Neural cell (in vitro differentiated cells): ENCODE results near the gene SLC16A8.

Experiments
- EP300 ChIP-seq: fragments of 450-650 bp; conservative IDR thresholded peaks from 2 replicates; pipeline ENCODE4 v1.6.1; 2014; ENCODE audit warnings: antibody characterized with exemption, mild to moderate bottlenecking, moderate library complexity; ENCODE audit not compliant: poor library complexity, severe bottlenecking
- POLR2AphosphoS5 ChIP-seq: IDR thresholded peaks from 2 replicates; pipeline ENCODE4 v1.6.1; 2012
- RAD21 ChIP-seq: fragments of 450-650 bp; conservative IDR thresholded peaks from 2 replicates; pipeline ENCODE4 v1.6.1; 2014; ENCODE audit warnings: antibody characterized with exemption, mild to moderate bottlenecking, moderate library complexity
- SMC3 ChIP-seq: fragments of 450-650 bp; conservative IDR thresholded peaks from 2 replicates; pipeline ENCODE4 v1.6.1; 2014; ENCODE audit warnings: antibody characterized with exemption, mild to moderate bottlenecking, moderate library complexity; ENCODE audit not compliant: poor library complexity
- TAF1 ChIP-seq: IDR thresholded peaks from 2 replicates; pipeline ENCODE4 v1.6.1; 2012; ENCODE audit warnings: low read depth
- TF ChIP-seq, protein P1 (sequence below): fragments of 450-650 bp; IDR thresholded peaks from 2 replicates; pipeline ENCODE4 v1.5.1; 2014; ENCODE audit warnings: antibody characterized with exemption, mild to moderate bottlenecking, moderate library complexity; ENCODE audit not compliant: poor library complexity, severe bottlenecking
- TF ChIP-seq, protein P2 (sequence below): IDR thresholded peaks from 2 replicates; pipeline ENCODE4 v1.6.1; 2012; ENCODE audit warnings: borderline replicate concordance

DNA sequence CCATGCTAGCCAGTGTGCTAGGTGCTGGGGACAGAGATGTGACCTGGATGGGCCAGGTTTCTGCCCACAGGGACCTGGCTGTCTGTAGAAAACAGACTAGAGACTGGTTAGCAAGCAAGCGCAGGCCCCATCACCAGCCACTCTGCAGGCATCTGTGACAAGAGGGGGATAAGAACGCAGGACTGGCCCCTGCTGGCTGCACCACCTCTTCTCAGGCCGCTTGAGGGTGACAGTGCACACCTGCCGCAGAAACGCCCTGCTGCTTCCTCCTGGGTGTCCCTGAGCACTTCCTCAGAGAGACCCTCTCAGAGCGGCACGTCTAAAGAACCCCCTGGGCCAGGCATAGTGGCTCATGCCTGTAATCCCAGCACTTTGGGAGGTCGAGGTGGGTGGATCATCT lies 32.7 kb downstream of the SLC16A8 start:
- TF ChIP-seq, protein P1, sequence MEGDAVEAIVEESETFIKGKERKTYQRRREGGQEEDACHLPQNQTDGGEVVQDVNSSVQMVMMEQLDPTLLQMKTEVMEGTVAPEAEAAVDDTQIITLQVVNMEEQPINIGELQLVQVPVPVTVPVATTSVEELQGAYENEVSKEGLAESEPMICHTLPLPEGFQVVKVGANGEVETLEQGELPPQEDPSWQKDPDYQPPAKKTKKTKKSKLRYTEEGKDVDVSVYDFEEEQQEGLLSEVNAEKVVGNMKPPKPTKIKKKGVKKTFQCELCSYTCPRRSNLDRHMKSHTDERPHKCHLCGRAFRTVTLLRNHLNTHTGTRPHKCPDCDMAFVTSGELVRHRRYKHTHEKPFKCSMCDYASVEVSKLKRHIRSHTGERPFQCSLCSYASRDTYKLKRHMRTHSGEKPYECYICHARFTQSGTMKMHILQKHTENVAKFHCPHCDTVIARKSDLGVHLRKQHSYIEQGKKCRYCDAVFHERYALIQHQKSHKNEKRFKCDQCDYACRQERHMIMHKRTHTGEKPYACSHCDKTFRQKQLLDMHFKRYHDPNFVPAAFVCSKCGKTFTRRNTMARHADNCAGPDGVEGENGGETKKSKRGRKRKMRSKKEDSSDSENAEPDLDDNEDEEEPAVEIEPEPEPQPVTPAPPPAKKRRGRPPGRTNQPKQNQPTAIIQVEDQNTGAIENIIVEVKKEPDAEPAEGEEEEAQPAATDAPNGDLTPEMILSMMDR, result no peak
- TF ChIP-seq POLR2AphosphoS5 (no peak), TAF1 (no peak), SMC3 (no peak), RAD21 (no peak), EP300 (no peak)
- TF ChIP-seq, protein P2, sequence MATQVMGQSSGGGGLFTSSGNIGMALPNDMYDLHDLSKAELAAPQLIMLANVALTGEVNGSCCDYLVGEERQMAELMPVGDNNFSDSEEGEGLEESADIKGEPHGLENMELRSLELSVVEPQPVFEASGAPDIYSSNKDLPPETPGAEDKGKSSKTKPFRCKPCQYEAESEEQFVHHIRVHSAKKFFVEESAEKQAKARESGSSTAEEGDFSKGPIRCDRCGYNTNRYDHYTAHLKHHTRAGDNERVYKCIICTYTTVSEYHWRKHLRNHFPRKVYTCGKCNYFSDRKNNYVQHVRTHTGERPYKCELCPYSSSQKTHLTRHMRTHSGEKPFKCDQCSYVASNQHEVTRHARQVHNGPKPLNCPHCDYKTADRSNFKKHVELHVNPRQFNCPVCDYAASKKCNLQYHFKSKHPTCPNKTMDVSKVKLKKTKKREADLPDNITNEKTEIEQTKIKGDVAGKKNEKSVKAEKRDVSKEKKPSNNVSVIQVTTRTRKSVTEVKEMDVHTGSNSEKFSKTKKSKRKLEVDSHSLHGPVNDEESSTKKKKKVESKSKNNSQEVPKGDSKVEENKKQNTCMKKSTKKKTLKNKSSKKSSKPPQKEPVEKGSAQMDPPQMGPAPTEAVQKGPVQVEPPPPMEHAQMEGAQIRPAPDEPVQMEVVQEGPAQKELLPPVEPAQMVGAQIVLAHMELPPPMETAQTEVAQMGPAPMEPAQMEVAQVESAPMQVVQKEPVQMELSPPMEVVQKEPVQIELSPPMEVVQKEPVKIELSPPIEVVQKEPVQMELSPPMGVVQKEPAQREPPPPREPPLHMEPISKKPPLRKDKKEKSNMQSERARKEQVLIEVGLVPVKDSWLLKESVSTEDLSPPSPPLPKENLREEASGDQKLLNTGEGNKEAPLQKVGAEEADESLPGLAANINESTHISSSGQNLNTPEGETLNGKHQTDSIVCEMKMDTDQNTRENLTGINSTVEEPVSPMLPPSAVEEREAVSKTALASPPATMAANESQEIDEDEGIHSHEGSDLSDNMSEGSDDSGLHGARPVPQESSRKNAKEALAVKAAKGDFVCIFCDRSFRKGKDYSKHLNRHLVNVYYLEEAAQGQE, result no peak
